PFSK-1 (cell line): ENCODE data around the gene CEP120.

Experiments
- POLR2AphosphoS5 ChIP-seq: IDR thresholded peaks from 2 replicates; pipeline ENCODE4 v1.6.1; 2012; ENCODE audit warnings: low read depth, mild to moderate bottlenecking, control low read depth, low read length, moderate library complexity
- SIN3A ChIP-seq: IDR thresholded peaks from 2 replicates; pipeline ENCODE4 v1.6.1; 2012; ENCODE audit warnings: mild to moderate bottlenecking, low read length, moderate library complexity, borderline replicate concordance; ENCODE audit not compliant: insufficient read depth
- TAF1 ChIP-seq: IDR thresholded peaks from 2 replicates; pipeline ENCODE4 v1.6.1; 2012; ENCODE audit warnings: low read length, control low read depth, borderline replicate concordance; ENCODE audit not compliant: insufficient read depth

- TF ChIP-seq POLR2AphosphoS5 (no peak), TAF1 (no peak), SIN3A (no peak)
These were observed 11.0 kb downstream of the CEP120 start for GRCh38 chr5:123412206-123412605.
